HEK293T (cell line): ENCODE measurements around the gene ARHGAP8.

Experiments
- CTCF ChIA-PET: fragments of 350-600 bp; formaldehyde crosslinking; extraction: SDS; loops from one replicate; lab custom pipeline; 2021; ENCODE audit warnings: antibody characterized with exemption, inconsistent platforms; lab: Yijun Ruan, JAX
- POLR2A ChIA-PET: fragments of 350-600 bp; formaldehyde crosslinking; extraction: SDS; loops from one replicate; lab custom pipeline; 2020; ENCODE audit warnings: antibody characterized with exemption, inconsistent platforms; lab: Yijun Ruan, JAX
- DNase-seq: peaks from one replicate; pipeline ENCODE4 v3.0.0; 2012; ENCODE audit warnings: mixed read lengths; ENCODE audit errors: extremely low spot score
- ARNT ChIP-seq: fragments of 450-650 bp; IDR thresholded peaks from 2 replicates; pipeline ENCODE4 v1.6.1; 2017; ENCODE audit warnings: mild to moderate bottlenecking
- BHLHE40 ChIP-seq: fragments of 450-650 bp; IDR thresholded peaks from 2 replicates; pipeline ENCODE4 v1.6.1; 2016; ENCODE audit warnings: mild to moderate bottlenecking, moderate library complexity, borderline replicate concordance
- CTBP1 ChIP-seq: fragments of 450-650 bp; IDR thresholded peaks from 2 replicates; pipeline ENCODE4 v1.6.1; 2016; ENCODE audit warnings: borderline replicate concordance
- ELF4 ChIP-seq: fragments of 450-650 bp; IDR thresholded peaks from 2 replicates; pipeline ENCODE4 v1.6.1; 2017; ENCODE audit warnings: antibody characterized with exemption
- FOXA1 ChIP-seq: fragments of 450-650 bp; IDR thresholded peaks from 2 replicates; pipeline ENCODE4 v1.6.1; 2016; ENCODE audit warnings: mild to moderate bottlenecking
- FOXK2 ChIP-seq: fragments of 450-650 bp; IDR thresholded peaks from 2 replicates; pipeline ENCODE4 v1.6.1; 2016; ENCODE audit warnings: mild to moderate bottlenecking
- FOXM1 ChIP-seq: fragments of 450-650 bp; IDR thresholded peaks from 2 replicates; pipeline ENCODE4 v1.6.1; 2017; ENCODE audit warnings: mild to moderate bottlenecking, borderline replicate concordance
- HDGF ChIP-seq: fragments of 450-650 bp; IDR thresholded peaks from 2 replicates; pipeline ENCODE4 v1.6.1; 2017; ENCODE audit warnings: antibody characterized with exemption, borderline replicate concordance
- L3MBTL2 ChIP-seq: fragments of 450-650 bp; conservative IDR thresholded peaks from 2 replicates; pipeline ENCODE4 v1.6.1; 2016; ENCODE audit warnings: mild to moderate bottlenecking
- LEF1 ChIP-seq: fragments of 450-650 bp; IDR thresholded peaks from 2 replicates; pipeline ENCODE4 v1.6.1; 2017; ENCODE audit warnings: mild to moderate bottlenecking, borderline replicate concordance
- NFRKB ChIP-seq: fragments of 450-650 bp; IDR thresholded peaks from 2 replicates; pipeline ENCODE4 v1.6.1; 2016; ENCODE audit warnings: mild to moderate bottlenecking, moderate library complexity
- PKNOX1 ChIP-seq: fragments of 450-650 bp; IDR thresholded peaks from 2 replicates; pipeline ENCODE4 v1.6.1; 2016
- SP1 ChIP-seq: fragments of 450-650 bp; IDR thresholded peaks from 2 replicates; pipeline ENCODE4 v1.6.1; 2017
- SUZ12 ChIP-seq: fragments of 450-650 bp; IDR thresholded peaks from 2 replicates; pipeline ENCODE4 v1.6.1; 2016; ENCODE audit warnings: mild to moderate bottlenecking
- TARDBP ChIP-seq: fragments of 450-650 bp; IDR thresholded peaks from 2 replicates; pipeline ENCODE4 v1.6.1; 2016
- ZNF384 ChIP-seq: fragments of 450-650 bp; IDR thresholded peaks from 2 replicates; pipeline ENCODE4 v1.6.1; 2016

The ARHGAP8 gene

GRCh38 chr22:44837481-44837880 is 85.1 kb downstream of the ARHGAP8 start:
- POLR2A ChIA-PET = no interaction called here
- DNase-seq = no peak

GRCh38 chr22:44838316-44839016 is 86.1 kb downstream of the ARHGAP8 start:
- ChIA-PET POLR2A (no interaction called here), CTCF (no interaction called here)
- TF ChIP-seq FOXK2 (no peak), BHLHE40 (no peak), ZNF384 (no peak), CTBP1 (no peak), SUZ12 (no peak), ELF4 (no peak), PKNOX1 (no peak), TARDBP (no peak), SP1 (no peak), FOXM1 (no peak), ARNT (no peak), LEF1 (no peak), L3MBTL2 (no peak), FOXA1 (no peak), HDGF (no peak), NFRKB (no peak)
- DNase-seq = no peak

More at GRCh38 chr22:44837481-44837880, 85.1 kb downstream of the ARHGAP8 start:
- CTCF ChIA-PET = no interaction called here
- TF ChIP-seq HDGF (no peak), ARNT (no peak), FOXA1 (no peak), CTBP1 (no peak), TARDBP (no peak), SUZ12 (no peak), ZNF384 (no peak), BHLHE40 (no peak), NFRKB (no peak)

- DNase-seq = no peak
- ChIA-PET CTCF (no interaction called here), POLR2A (no interaction called here)
- TF ChIP-seq LEF1 = no peak
- TF ChIP-seq ARNT = no peak
- TF ChIP-seq FOXK2 = no peak
- TF ChIP-seq BHLHE40 = no peak
- no peak for TF ChIP-seq CTBP1
- no peak for TF ChIP-seq L3MBTL2
- TF ChIP-seq SP1 = no peak
- no peak for TF ChIP-seq ELF4
- TF ChIP-seq FOXA1 = no peak
- no peak for TF ChIP-seq PKNOX1
- no peak for TF ChIP-seq NFRKB
- no peak for TF ChIP-seq SUZ12
- no peak for TF ChIP-seq TARDBP
These were observed 86.7 kb downstream of the ARHGAP8 start for GRCh38 chr22:44839061-44839460.

- no peak for DNase-seq
- POLR2A ChIA-PET = no interaction called here
- no peak for TF ChIP-seq SUZ12
- no peak for TF ChIP-seq NFRKB
- no peak for TF ChIP-seq BHLHE40
- no peak for TF ChIP-seq SP1
- TF ChIP-seq ZNF384 = no peak
- TF ChIP-seq FOXK2 = no peak
- TF ChIP-seq L3MBTL2 = no peak
- TF ChIP-seq LEF1 = no peak
- no peak for TF ChIP-seq FOXM1
- TF ChIP-seq CTBP1 = no peak
- TF ChIP-seq PKNOX1 = no peak
- TF ChIP-seq TARDBP = no peak
- TF ChIP-seq FOXA1 = no peak
- TF ChIP-seq HDGF = no peak
- no peak for TF ChIP-seq ARNT
- TF ChIP-seq ELF4 = no peak
- CTCF ChIA-PET = interaction anchor here (1.0 kb wide), 1 partner anchor 10 kb away, joined by 3 read pairs; no protein-coding TSS in a partner anchor
These were observed 87.3 kb downstream of the ARHGAP8 start for GRCh38 chr22:44839721-44840120.

- no peak for DNase-seq
- TF ChIP-seq BHLHE40 = no peak
- TF ChIP-seq PKNOX1 = no peak
- TF ChIP-seq HDGF = no peak
- no peak for TF ChIP-seq L3MBTL2
- no peak for TF ChIP-seq SP1
- TF ChIP-seq CTBP1 = no peak
- ChIA-PET POLR2A (no interaction called here), CTCF (interaction anchor here (1.0 kb wide), 1 partner anchor 20 kb away, joined by 4 read pairs; no protein-coding TSS in a partner anchor)
These were observed 88.4 kb downstream of the ARHGAP8 start for GRCh38 chr22:44840611-44841322.
